HG02852 (cell line): ENCODE measurements around the gene KAZN.

Experiments
- ATAC-seq: cut with Tn5 transposase; IDR thresholded peaks from one replicate; pipeline ENCODE4 v1.9.1; 2021; ENCODE audit warnings: mild to moderate bottlenecking, moderate library complexity; ENCODE audit not compliant: unreplicated experiment

KAZN gene

DNA sequence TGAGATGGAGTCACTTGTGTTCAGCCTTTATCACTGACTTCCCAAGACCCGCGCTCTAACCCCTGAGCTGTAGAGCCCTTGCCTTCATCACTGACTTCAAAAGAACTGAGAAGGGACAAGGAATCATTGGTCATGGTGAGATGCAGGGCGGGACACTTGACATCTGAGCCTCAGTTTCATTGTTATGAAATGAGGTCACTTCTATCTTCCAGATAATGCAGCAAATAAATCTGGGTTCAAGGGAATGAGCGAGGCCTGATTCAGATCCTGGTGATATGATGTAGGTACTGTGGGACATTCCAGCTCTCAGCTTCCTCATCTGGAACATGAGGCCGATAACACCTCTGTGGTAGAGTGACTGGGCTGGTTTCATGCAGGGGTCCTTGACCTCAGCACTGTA lies 13.8 kb downstream of the KAZN start:
- ATAC-seq: no peak

DNA sequence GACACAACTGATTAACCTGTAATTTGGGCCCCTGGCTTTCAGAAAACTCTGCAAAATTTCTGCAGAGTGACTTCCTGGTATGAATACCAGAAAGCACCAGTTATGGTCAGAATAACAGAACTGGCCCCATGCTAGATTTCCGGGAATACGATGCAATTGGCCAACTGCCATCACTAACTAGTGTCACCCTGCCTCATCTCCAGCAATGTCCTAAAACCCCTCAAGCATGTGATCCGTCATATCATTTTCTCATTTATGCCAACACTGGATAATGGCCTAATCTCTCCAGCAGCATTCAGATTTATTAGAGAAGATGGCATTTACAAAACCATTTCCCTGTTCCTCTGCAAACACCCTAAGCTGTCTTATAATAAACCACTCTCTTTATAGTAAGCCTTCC lies 15.4 kb downstream of the KAZN start:
- no peak for ATAC-seq

DNA sequence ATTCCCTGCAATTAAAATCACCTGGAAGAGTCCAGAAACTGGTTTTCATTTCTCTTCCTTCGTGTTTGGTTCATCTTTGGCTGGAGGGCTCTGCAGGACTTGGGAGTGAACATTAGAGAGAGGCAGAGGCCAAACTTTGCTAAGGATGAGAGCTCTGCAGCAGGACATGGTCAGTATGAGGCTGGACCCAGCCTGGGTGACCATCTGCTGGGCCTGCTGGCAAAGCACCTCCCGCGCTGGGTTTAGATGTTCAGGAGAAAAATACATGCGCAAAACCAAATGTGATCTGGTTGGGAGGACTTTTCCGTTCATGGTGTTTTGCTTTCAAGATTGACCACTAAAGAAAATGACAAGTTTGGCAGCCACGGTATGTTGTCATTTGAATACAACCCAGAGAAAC lies 15.9 kb downstream of the KAZN start:
- ATAC-seq: no peak

DNA sequence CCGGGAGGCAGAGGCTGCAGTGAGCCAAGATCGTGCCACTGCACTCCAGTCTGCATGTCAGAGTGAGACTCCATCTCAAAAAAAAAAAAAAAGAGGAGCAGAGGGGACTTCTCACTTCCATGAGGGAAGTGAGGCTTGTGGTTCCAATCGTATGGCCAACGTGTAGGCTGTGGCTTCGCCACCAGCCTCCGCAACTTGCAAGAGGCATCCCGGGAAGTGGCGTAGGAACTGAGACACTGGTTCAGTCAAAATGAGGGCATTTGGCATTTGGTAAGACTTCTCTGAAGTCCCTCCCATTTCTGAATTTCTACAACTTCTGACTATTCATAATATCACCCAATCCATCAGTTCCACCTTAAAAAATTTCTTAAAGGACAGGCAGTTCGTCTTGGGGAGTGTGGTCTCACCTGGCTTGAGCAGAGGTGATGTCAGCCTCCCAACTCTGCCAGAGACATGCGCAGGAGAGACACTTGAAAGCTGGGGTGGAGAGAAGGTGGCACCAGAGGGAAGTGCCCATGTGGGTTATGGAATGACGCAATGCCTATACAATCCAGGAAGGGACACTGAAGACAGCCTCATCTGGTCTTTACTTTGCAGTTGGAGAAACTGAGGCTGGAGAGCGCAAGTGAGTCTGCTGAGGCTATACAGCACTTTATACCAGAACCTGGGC lies 17.2 kb downstream of the KAZN start:
- ATAC-seq: no peak

DNA sequence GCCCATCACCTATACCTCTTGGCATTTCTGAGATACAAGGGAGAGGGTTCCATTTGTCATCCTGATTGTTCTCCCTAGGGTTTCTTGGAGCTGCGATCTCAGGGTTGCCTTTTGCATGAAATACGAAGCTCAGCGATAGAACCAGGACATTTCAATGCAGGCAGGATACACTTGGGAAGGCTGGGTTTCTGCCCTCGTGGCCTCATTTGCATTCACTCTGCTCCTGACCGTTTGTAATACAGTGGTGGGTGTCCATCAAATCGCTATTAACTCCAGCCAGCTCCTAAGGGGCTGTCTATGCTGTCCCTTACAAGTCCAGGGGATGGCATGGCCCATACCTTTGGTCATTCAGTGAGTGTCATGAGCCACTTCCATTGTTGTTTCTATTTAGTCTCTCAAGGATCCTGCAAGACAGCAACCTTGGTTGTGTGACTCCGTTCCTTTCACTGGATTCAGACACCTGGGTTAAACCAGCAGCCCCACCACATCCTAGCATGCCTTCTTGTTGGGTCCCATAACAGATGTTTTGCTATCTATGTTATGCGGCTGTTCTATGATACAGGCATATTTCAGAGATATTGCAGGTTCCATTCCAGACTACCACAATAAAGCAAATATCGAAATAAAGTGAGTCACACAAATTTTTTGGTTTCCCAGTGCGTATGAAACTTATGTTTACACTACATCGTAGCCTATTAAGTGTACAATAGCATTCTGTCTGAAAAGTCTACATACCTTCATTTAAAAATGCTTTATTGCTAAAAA lies 18.3 kb downstream of the KAZN start:
- no peak for ATAC-seq

DNA sequence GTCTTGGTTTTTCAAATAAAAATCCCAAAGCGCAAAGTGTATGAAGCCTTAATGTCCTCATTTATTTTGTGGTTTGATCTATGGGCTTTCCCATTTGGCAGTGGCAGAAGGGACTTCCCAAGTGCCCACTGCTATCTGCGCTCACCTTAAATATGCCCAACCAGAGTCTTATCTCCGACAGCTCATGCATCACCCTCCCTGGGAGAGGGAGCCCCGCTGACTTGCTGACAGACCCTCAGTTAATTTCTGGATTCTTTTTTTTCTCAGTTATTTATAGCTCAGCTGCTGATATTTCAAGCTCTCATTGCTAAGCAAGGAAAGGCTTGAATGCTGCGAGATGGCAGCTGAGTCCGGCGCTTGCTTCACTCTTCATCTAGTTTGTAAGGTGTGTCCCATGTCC lies 19.3 kb downstream of the KAZN start:
- ATAC-seq: no peak

DNA sequence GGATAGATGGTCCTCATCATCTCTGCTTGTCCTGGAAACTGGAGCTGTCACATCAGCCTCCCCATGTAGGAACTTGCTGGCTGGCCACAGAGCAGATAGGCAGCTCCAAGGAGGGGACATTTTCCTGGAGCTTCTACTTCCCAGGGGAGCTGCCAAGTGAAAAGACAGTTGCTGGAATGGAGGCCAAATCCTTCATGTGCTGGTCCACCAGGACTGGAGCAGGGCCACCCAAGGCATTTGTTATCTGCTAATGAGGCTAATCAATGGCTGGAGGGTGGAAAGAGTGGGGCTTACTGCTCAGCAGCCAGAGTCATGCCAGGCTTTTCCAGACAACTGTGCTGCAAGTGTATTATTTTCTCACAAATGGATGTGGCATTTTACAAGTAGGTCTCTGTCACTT lies 22.5 kb downstream of the KAZN start:
- no peak for ATAC-seq

DNA sequence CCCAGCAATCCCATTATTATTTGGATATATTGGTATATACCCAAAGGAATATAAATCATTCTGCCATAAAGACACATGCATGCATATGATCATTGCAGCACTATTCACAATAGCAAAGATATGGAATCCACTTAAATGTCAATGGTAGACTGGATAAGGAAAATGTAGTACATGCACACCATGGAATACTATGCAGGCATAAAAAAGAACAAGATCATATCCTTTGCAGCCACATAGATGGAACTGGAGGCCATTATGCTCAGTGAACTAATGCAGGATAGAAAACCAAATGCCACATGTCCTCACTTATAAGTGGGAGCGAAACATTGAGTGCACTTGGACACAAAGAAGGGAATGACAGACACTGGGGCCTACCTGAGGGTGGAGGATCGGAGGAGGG lies 24.6 kb downstream of the KAZN start:
- no peak for ATAC-seq

DNA sequence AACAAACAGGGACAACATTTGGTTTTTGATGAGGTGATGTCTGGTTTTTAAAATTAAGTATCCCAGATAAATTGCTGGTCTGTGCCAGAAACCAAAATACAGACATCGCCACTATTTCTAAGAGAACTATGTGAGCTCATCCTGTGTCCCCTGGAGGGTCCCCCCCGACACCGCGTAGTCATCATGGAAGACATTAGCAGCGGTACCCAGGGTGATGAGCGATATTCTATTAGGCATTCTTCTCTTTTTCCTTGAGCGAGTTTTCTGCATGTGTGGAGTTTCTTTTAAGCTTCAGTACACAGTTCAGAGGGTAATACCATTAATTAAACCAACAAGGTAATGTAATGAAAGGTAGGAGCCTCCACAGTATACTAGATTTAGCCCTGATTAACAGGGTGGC lies 26.5 kb downstream of the KAZN start:
- ATAC-seq: no peak

DNA sequence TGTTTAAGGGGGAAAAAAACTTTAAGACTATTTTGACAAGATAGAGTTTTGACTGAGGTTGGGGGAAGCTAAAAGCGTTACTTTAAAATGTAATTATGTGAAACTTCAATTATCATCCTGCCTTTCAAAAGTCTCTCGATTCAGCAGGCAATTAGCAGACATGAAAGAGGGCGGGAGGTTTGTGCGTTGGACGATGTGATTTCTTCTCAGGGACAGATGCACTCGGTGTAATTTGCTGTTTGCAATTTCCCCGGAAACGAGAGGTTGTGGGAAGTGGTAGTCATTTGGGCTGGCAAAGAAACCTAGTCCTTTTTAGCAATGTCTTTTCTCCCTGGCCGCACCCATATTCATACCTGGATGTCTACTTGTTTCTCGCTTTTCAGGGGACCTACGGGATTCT lies 27.1 kb downstream of the KAZN start:
- no peak for ATAC-seq

DNA sequence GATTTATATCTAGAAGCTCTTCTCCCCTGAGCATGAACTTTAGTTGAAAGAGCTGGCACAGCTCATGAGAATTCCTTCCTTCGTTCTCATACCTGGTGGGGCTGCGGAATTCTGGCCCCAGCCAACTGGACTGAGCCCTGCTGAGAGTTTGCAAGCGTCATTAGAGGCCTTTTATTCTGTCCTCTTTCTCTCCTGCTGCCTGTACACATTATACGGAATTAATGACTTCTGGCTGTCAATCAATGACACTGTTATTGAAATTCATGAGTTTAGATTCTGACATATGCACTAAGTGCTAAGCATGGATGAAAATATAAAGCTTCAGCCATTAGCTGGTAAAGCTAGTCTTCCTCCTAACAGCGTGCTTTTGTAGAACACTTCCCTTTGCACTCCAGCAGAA lies 27.5 kb downstream of the KAZN start:
- ATAC-seq: no peak

DNA sequence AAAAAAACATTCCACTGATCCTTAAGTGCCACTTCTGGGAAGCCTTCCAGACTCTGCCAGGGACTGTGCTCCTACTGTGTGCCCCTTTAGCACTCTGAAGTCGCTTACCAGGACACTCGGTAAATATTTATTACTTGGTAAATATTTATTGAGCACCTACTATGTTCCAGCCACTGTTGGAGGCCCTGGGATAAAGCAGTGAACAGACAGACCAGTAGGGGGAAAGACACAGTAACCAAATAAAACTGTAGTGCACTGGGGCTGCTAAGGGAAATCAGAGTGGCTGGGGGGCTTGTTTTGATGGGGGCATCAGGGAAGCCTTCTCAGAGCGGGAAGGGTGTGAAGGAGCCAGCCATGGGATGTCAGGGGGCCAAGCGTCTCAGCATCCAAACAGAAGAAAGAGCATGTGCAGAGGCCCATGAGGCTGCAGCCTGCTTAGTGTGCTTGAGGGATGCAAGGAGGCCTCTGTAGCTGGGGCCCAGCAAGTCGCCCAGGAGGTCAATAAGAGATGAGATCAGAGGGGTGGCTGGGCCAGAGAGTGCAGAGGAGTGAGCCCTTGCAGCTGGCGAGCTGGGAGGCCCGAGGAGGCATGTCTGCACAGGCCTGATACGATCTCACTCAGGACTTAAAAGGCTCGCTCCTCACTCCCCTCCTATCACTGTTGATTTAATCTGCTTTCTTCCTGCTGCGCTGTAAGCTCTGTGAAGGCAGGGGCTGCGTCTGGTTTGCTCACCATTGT lies 28.6 kb downstream of the KAZN start:
- ATAC-seq: no peak

DNA sequence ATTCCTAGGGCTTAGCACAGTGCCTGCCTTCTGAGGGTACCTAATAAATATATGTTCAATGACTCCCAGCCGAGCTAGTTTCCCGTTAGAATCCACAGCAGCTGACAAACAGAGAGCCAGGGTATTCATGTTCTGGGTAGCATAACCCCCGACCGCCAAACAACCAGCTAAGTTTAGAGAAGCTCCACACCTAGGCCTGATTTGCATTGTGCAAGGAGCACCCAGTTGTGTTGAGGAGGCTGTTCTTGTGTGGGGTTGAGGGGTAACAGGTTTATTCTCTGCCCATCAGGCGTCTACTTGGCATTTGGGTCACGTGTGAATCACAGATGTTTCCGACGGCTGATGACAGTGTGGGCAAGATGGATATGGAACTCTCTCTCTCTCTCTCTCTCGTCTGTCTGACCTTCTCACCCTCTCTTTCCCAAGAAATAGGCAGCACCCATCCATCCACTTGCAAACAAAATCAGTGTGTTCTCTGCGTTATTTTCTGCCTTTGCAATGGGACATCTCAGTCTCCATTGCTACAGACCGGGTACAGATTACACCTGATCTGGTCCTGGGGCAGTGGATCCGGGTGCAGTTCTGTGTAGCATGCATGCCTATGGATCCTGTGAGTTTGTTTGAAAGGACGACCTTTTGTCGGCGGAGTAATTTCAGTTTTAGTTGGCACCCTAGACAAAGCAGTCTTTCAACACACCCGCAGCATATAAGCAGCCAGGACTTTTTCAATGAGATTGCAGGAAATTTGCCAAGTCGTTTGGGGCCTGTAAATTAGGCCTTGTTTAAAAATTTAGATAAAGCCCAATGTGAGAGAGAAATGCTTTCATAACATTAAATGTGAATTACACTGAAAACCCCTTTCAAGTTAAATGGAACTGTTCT lies 29.4 kb downstream of the KAZN start:
- ATAC-seq: no peak

DNA sequence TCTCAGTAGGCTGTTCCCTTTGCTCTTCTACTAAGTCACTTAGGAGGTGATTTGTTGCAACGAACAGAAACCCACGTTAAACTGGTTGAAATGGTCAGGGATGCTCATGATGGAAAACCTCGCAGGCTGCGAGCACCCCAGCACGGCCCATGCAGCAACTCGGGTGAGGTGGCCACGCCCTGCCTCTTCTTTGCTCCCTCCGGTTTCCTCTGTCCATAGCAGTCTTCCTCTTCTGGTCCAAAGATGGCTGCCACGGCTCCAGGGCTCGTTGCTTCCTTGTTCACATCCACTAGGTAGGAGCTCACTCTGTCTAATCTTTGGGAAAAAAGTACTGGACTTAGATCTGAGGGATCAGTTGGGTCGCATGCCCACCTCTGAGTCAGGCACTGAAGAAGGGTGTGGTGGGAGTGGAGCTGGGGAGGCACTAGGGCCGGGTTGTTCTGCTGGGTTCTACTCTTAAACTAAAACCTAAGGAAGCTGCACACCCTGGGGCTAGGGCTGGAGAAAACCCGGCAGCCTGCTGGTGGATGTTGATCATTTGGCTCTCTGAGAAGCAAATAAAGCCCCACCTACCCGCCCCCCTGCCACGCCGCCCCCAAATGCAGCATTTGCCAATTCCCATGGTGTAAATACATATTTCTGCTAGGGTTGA lies 31.0 kb downstream of the KAZN start:
- no peak for ATAC-seq

DNA sequence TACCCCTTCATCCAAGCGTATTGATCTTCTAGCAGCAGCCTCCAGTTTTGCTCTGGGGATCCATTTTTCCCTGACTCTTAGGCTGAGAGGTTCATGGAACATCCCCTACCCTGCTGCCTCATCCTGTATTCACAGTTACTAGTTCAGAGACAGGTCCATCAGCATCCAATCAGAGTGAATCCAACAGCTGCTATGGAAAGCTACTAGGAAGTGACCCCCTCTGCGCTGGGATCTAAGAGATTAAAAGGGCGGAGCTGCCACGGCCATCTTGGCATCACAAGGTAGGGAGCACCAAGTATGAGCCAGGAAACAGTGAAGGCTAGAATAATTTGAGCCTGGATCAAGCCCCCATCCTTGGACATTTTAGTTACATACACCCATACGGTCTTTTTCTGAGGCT lies 32.5 kb downstream of the KAZN start:
- no peak for ATAC-seq

DNA sequence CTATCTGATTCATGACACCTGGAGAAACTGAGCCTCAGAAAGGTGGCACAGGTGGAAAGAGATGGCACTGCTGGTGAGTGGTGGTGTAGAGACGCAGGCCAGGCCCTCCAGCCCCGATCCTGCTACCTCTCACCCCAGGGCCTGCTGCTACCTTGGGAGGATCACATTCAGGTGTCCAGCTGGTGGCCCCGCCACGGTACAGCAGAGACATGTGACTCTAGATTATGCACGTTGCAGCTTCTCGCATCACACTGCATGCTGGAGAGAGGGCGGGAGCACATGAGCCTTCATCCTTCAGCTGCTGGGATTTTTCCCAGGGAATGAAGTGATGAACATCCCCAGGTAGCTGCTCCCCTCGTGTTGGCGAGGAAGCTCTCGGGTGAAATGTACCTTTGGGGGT lies 32.9 kb downstream of the KAZN start:
- ATAC-seq: no peak

DNA sequence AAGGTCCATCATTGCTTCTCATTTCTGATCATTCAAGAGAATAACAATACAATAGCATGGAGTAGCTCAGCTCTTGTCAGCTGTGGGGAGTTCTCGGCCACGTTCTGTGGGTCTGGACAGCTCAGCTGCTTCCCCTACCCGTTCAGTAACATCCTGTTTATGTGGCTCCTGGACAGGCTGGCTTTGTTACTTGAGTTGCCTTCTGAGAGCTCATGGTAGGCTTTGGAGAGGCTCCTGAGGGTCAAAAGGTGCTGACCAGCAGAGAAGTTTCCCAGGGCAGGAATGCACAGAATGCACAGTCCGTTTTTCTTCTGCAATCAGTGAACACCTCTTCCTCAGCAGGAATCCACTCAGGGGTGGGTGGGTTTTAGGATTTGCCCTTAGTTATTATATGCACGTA lies 36.0 kb downstream of the KAZN start:
- no peak for ATAC-seq

DNA sequence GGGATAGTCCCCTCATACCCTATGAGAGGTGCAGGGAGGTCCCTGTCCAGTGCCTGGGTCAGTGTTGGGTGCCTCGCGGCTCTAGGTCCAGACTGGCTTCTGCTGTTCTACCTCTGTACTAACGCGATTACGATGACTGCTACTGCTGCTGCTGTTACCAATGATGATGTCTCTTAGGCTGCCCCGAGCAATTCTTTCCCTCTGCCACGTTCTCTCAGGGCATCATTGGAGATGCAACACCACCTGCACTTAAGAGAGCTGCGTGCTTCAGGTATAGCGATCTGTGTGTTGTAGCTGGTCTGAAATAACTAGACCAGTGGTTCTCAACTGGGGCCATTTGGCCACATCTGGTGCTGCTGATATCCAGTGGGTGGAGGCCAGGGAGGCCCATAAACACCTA lies 36.9 kb downstream of the KAZN start:
- ATAC-seq: no peak

DNA sequence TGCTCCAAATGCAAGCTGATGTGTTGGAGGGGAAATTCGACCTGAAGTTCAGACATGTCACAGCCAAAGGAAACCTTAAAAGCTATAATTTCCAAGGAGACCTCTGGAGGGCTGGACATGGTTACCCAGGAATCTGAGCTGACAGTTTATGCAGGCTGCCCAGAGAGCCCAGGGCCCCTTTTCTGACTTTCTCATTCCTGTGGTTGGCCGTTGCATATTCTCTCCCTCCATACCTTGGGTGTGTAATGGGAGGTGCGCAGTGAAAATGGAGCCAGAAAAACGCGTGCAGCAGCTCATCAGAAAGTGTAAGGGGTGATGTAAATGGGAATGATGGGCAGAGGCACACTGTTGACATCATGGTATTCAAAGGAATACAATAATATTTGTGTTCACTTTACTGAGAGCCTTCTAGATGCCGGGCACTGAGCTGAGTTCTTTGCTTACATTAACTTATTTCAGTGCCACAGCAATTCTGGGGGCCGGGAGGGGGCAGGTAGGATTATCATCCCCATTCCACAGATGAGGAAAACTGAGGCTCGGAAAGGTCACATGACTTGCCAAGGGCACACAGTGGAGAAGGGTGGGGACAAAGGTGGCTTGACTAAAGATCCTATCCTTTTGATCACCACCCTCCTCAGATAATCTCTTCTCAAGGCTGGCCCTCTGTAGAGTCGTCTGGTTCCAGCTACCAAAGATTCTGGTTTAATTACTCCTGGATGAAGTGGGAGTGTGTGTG lies 38.6 kb downstream of the KAZN start:
- no peak for ATAC-seq
